ENCODE data around the gene TLR7.

GRCh38 chrX:12920990-12921389 is 54.1 kb downstream of the TLR7 start:
- no peak for TF ChIP-seq CTCF (IDR thresholded peaks at IDR 0.05; ENCODE audit: insufficient read depth, low read depth, low read length)
- TF ChIP-seq EZH2 (IDR thresholded peaks at IDR 0.05; ENCODE audit: insufficient read depth, low read length) = no peak
